ENCODE measurements around the gene TRAF1.

DNA sequence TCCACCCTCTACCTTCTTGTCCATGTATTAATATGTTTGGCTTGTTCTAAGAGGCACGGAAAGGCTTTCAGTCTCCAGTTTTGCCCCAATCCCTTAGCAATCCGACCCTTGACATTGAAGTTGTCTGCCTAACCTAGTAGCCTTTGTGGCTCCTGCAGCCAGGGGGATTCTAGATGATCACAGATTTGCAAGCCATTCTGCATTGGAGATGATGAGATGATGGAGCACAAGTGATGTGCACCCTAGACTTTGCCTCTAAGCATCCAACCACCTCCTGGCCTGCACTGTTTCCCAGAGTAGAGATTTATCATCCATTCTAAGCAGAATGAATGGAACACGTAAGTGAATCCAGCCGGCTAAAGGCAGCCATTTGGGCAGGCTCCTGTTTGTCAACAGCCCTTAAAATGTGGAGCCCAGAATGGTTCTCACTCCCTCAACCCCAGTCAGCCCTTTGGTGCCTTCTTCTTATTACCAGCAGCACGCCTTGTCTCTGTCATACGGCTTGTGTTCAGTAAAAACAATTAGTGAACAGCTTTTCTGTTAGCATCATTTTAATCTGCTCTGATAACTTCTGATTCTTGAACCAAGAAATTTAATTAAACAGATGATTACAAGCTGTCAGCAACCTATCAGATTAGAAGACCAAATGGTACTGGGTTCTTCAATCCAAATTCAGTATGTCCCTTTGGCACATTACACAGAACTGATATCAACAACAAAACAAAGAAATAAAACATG lies 5.7 kb upstream of the TRAF1 start:
- TF ChIP-seq, protein P1, sequence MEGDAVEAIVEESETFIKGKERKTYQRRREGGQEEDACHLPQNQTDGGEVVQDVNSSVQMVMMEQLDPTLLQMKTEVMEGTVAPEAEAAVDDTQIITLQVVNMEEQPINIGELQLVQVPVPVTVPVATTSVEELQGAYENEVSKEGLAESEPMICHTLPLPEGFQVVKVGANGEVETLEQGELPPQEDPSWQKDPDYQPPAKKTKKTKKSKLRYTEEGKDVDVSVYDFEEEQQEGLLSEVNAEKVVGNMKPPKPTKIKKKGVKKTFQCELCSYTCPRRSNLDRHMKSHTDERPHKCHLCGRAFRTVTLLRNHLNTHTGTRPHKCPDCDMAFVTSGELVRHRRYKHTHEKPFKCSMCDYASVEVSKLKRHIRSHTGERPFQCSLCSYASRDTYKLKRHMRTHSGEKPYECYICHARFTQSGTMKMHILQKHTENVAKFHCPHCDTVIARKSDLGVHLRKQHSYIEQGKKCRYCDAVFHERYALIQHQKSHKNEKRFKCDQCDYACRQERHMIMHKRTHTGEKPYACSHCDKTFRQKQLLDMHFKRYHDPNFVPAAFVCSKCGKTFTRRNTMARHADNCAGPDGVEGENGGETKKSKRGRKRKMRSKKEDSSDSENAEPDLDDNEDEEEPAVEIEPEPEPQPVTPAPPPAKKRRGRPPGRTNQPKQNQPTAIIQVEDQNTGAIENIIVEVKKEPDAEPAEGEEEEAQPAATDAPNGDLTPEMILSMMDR (conservative IDR thresholded peaks at IDR 0.05 in 1 of 2, IDR thresholded peaks at IDR 0.05 in 1 of 2; ENCODE audit: low read depth in 1 of 2, low read length in 2 of 2) = no peak
- TF ChIP-seq EZH2 (IDR thresholded peaks at IDR 0.05; ENCODE audit: low read length, missing control alignments) = no peak
